Epithelial cell of esophagus (primary cell): ENCODE measurements around the gene BTBD17.
A peak's percentile ranks its signal among the peaks of the same experiment; 100 is the strongest.

ENCODE experiments used
- DNase-seq: peaks from one replicate; pipeline ENCODE4 v3.0.0; 2010; ENCODE audit warnings: low read depth
- H3K4me3 ChIP-seq: 2 replicates; pipeline ENCODE4 v1.5.1; 2011; ENCODE audit warnings: mild to moderate bottlenecking, low read length, control low read depth
- TF ChIP-seq, protein P1 (sequence below): IDR thresholded peaks from 2 replicates; pipeline ENCODE4 v1.5.1; 2011; ENCODE audit warnings: low read depth, mild to moderate bottlenecking, low read length, control low read depth, inconsistent platforms; ENCODE audit not compliant: insufficient read depth; ENCODE audit errors: missing control alignments

The BTBD17 gene

GRCh38 chr17:74404218-74404617, 42.5 kb upstream of the BTBD17 start:
- no peak overlapping the region for H3K4me3 ChIP-seq
- TF ChIP-seq, protein P1, sequence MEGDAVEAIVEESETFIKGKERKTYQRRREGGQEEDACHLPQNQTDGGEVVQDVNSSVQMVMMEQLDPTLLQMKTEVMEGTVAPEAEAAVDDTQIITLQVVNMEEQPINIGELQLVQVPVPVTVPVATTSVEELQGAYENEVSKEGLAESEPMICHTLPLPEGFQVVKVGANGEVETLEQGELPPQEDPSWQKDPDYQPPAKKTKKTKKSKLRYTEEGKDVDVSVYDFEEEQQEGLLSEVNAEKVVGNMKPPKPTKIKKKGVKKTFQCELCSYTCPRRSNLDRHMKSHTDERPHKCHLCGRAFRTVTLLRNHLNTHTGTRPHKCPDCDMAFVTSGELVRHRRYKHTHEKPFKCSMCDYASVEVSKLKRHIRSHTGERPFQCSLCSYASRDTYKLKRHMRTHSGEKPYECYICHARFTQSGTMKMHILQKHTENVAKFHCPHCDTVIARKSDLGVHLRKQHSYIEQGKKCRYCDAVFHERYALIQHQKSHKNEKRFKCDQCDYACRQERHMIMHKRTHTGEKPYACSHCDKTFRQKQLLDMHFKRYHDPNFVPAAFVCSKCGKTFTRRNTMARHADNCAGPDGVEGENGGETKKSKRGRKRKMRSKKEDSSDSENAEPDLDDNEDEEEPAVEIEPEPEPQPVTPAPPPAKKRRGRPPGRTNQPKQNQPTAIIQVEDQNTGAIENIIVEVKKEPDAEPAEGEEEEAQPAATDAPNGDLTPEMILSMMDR, result no peak
- no peak for DNase-seq

- DNase-seq, result no peak
- no peak overlapping the region for H3K4me3 ChIP-seq
- TF ChIP-seq, protein P1, result no peak
Measured at GRCh38 chr17:74403512-74404137, 42.0 kb upstream of the BTBD17 start.

DNA sequence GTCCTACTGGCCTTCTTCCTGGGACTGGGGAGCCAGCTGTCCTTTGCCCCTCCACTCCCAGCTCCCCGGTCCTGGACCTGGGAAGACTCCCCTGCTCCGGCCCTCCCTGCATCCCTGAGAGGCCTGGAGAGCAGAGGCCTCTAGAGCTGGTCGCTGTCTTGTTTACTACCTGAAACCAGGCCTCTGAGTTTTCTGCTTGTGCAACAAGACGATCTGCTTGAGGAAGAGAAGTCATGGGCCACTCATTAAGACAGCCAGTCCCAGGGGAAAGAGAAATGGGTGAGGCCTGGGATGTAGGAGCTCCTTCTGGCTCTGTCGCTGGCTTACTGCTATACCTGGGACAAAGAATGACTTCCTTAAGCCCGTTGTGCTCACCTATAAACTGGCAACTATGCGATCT, 40.4 kb upstream of the BTBD17 start:
- DNase-seq, result no peak
- TF ChIP-seq, protein P1, result no peak
- H3K4me3 ChIP-seq, result no peak overlapping the region

DNA sequence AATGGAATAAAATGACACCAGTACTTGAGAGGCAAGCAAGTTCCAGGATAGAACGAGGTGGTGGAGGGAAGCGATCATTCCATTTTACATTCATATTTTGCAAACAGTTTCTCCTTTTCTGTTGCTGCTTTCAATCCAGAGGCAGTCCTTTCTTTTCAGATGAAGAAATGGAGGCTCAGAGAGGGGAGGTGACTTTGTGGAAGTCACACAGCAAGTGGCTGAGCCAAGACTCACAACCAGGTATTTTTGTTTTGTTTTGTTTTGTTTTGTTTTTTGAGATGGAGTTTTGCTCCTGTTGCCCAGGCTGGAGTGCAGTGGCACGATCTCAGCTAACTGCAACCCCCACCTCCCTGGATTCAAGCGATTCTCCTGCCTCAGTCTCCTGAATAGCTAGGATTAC, 34.9 kb upstream of the BTBD17 start:
- no peak overlapping the region for H3K4me3 ChIP-seq
- TF ChIP-seq, protein P1, result no peak
- DNase-seq, result no peak

DNA sequence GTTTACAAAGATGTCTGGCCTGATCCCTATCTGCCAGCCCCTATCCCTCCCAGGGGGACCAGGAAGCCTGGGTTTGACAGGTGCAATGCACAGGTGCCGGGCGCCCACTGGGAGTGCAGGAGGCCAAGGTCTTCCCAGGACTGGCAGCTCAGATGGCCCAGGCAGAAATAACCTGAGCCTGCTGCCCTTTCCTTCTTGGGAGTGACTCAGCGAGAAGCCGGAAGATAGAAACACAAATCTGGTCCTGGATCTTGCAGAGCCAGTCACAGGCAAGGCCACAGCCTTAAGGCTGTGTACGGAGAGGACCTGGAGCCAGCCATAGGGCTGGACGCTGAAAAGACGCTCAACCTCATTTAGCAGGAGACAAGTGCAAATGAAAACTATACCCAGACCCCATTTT, 33.3 kb upstream of the BTBD17 start:
- TF ChIP-seq, protein P1, result no peak
- no peak overlapping the region for H3K4me3 ChIP-seq
- peak; percentile 11 for DNase-seq

GRCh38 chr17:74394275-74394950, 32.7 kb upstream of the BTBD17 start:
- no peak for DNase-seq
- TF ChIP-seq, protein P1, result no peak

More at GRCh38 chr17:74394275-74394950, 32.7 kb upstream of the BTBD17 start:
- H3K4me3 ChIP-seq, result no peak overlapping the region
